Activated CD8-positive, alpha-beta T cell treated with anti-CD3 and anti-CD28 coated beads, Interleukin-2, amount 10 ng/mL, durations not matched to agents 7 days and 5 days (primary cell): Measurements from ENCODE around the gene TFAP2E. TPM values are rescaled to one million over a fixed set of nuclear protein-coding genes. Genes with fewer than 3 reads are reported as not detected.

Experiments used
- ATAC-seq: fragments of 150-1000 bp; cut with Tn5 transposase; one replicate; pipeline ENCODE4 v1.10.0; 2021; ENCODE audit warnings: moderate library complexity
- CTCF ChIA-PET: fragments of 350-600 bp; sonication (Branson Sonifier 250); formaldehyde crosslinking; loops from one replicate; lab custom pipeline; 2021; ENCODE audit warnings: antibody characterized with exemption; lab: Charles Lee
- POLR2A ChIA-PET: fragments of 350-600 bp; sonication (Branson Sonifier 250); formaldehyde crosslinking; loops from one replicate; lab custom pipeline; 2021; ENCODE audit warnings: antibody characterized with exemption; lab: Charles Lee
- DNase-seq: peaks from one replicate; pipeline ENCODE4 v3.0.0-alpha.2; 2020
- H3K27ac Mint-ChIP-seq: one replicate; pipeline ENCODE4 v1.8.0; 2021; ENCODE audit warnings: mild to moderate bottlenecking, mixed read lengths
- H3K27me3 Mint-ChIP-seq: one replicate; pipeline ENCODE4 v1.8.0; 2021; ENCODE audit warnings: low read depth, mixed read lengths
- H3K36me3 Mint-ChIP-seq: one replicate; pipeline ENCODE4 v1.8.0; 2021; ENCODE audit warnings: low read depth, mixed read lengths
- H3K4me1 Mint-ChIP-seq: one replicate; pipeline ENCODE4 v1.8.0; 2021; ENCODE audit warnings: low read depth, mixed read lengths
- H3K4me3 Mint-ChIP-seq: one replicate; pipeline ENCODE4 v1.8.0; 2021; ENCODE audit warnings: mild to moderate bottlenecking, mixed read lengths
- H3K9me3 Mint-ChIP-seq: one replicate; pipeline ENCODE4 v1.8.0; 2022; ENCODE audit warnings: mixed read lengths; ENCODE audit not compliant: insufficient read depth
- total RNA-seq, 2 experiments: library from RNA; stranded (reverse); gene quantifications; one replicate each; pipeline ENCODE4 v1.2.3, GENCODE V29; 2021

Gene TFAP2E
- total RNA-seq, 2 experiments from 2014 or later: 1.0 to 1.1 TPM

DNA sequence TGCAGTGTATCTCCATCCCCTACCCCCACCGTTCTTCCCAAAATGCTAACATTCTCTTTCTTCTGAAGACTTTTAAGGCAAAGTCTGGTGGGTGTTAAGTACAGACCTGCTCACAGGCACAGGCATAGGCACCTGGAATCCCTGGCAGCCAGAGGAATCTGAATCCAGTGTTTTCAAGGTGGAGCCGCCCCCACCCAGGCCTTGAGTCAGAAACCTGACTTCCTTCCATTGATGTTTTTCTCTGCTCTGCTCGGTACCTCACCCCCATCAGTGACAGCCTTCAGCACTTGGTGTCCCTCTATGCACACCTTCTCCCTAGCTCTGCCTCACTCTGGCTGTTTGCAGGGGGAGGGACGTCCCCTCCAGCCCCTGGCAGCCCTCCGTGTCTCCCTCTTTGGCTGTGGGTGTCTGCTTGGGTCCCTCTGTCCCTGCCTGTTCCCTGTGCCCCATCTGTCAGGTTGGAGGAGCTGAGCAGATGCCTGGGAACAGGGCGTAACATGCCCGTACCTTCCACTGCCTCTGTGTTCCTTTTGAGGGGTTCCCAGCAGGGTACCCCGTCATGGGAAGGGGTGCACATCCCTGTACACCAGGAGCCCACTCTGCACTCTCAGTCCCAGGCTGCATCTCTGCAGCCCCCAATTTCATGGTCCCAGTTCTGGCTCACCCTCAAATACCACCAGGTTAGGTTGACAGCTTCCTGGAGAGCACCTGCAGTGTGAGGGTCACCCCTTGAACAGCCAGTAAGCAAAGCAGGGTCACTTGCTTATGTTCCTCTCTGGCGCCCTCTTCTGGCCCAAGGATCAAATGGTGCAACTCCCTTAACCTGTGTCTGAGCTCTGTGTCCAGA lies 8.9 kb upstream of the TFAP2E start:
- ATAC-seq (peak; percentile 76), DNase-seq (peak; percentile 90)
- Mint-ChIP-seq H3K4me3 (no peak overlapping the region), H3K27me3 (no peaks in the 10 kb centered on the region), H3K27ac (peak overlapping the region; percentile 30), H3K36me3 (peaks cover 4% of the 10 kb centered on the region), H3K4me1 (peaks cover 26% of the 10 kb centered on the region), H3K9me3 (no peaks in the 10 kb centered on the region)
- CTCF ChIA-PET: interaction anchor here (0.6 to 5.9 kb wide), 43 partner anchors 8 to 699 kb away, joined by 3 to 192 read pairs (median 4); partner anchors contain the start of genes CLSPN and TFAP2E
- POLR2A ChIA-PET: interaction anchor here (0.5 to 1.9 kb wide), 4 partner anchors 62 to 375 kb away, joined by 3 to 7 read pairs (median 3); no protein-coding TSS in a partner anchor

DNA sequence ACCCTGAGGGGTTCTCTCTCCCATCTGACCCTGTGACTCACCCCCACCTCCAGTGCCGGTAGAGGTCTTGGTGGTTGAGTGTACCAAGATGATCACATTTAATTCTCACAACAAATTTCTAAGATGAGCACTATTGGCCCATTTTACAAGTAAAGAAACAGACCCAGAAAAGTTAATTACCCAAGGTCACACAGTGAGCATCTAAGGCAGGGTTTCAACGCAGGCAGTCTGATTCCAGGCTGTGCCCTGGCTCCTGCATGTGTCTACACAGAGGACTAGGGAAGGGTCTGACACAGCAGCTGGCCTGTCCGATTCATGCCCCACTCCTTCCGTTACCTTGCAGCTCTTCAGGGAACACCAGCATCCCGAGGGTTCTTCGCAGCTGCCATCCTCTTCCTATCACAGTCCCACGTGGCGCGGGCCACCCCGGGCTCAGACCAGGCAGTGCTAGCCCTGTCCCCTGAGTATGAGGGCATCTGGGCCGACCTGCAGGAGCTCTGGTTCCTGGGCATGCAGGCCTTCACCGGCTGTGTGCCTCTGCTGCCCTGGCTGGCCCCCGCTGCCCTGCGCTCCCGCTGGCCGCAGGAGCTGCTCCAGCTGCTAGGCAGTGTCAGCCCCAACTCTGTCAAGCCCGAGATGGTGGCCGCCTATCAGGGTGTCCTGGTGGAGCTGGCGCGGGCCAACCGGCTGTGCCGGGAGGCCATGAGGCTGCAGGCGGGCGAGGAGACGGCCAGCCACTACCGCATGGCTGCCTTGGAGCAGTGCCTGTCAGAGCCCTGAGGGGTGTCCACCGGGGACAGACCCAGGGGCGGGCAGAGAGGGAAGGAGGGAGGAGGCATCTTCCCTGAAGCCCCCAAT lies 8.0 kb upstream of the TFAP2E start:
- H3K4me3 Mint-ChIP-seq: no peak overlapping the region
- H3K27me3 Mint-ChIP-seq: no peaks in the 10 kb centered on the region
- ATAC-seq (no peak), DNase-seq (no peak)
- peaks cover 27% of the 10 kb centered on the region for H3K4me1 Mint-ChIP-seq
- H3K9me3 Mint-ChIP-seq: no peaks in the 10 kb centered on the region
- H3K36me3 Mint-ChIP-seq: peaks cover 4% of the 10 kb centered on the region
- CTCF ChIA-PET: interaction anchor here (0.6 to 5.9 kb wide), 43 partner anchors 8 to 700 kb away, joined by 3 to 192 read pairs (median 4); partner anchors contain the start of genes CLSPN and TFAP2E
- POLR2A ChIA-PET: interaction anchor here (0.5 to 1.9 kb wide), 3 partner anchors 63 to 114 kb away, joined by 3 to 7 read pairs (median 3); no protein-coding TSS in a partner anchor
- no peak overlapping the region for H3K27ac Mint-ChIP-seq

DNA sequence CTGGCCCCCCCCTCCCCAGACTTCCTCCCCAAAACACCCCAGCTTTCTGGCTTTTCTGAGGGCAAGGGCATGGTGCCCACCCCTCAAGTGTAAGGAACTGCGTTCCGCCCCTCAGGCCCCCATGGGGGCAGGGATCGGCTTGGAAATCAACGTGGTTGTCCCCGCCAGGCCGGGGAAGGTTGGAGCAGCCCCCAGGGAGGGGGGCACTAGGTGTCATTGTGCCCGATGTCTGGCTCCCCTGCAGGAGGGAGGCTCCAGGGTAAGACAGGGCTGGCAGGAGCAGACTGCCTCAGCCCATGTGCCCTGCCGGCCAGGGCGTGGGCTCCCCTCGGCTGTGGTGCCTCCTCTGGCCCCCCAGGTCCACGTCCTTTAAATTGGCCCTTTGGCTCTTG lies 7.4 kb upstream of the TFAP2E start:
- Mint-ChIP-seq H3K4me3 (no peak overlapping the region), H3K27me3 (peaks cover 3% of the 10 kb centered on the region), H3K4me1 (peaks cover 27% of the 10 kb centered on the region), H3K36me3 (peaks cover 4% of the 10 kb centered on the region), H3K27ac (no peak overlapping the region), H3K9me3 (no peaks in the 10 kb centered on the region)
- ATAC-seq: no peak
- ChIA-PET POLR2A (interaction anchor here (1.9 kb wide), 1 partner anchor 114 kb away, joined by 7 read pairs; no protein-coding TSS in a partner anchor), CTCF (interaction anchor here (1.1 to 5.9 kb wide), 10 partner anchors 13 to 166 kb away, joined by 5 to 192 read pairs (median 8); no protein-coding TSS in a partner anchor)
- no peak for DNase-seq

DNA sequence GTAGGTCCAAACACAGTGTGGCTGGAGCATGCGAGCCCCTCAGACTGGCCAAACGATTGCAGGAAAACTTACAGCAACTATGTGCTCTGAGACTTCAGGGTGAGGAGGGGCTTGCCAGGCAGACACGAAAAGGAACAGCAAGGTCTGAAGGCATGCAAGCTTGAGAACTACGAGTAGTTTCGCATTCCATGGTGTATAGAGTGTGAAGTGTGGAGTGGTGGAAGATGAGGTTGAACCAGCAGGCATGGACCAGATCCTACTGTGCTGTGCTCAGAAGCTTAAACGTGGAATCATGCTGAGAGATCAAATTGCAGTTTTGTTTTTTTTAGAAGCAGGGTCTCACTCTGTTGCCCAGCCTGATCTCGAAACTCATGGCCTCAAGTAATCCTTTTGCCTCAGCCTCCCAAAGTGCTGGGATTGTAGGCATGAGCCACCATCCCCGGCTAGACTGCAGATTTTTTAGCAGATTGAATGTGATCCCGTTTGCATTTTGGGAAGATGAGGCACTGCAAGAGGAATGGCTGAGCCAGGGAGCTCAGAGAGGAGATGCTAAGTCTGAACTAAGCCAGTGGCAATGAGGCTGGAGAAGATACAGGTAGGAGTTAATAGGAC lies 5.1 kb upstream of the TFAP2E start:
- ChIA-PET POLR2A (interaction anchor here (1.1 to 1.6 kb wide), 2 partner anchors 10 to 49 kb away, joined by 3 to 5 read pairs; no protein-coding TSS in a partner anchor), CTCF (interaction anchor here (0.8 to 5.9 kb wide), 25 partner anchors 8 to 215 kb away, joined by 3 to 192 read pairs (median 5); partner anchors contain the start of gene CLSPN)
- Mint-ChIP-seq H3K9me3 (no peaks in the 10 kb centered on the region), H3K36me3 (peaks cover 4% of the 10 kb centered on the region), H3K4me1 (peaks cover 21% of the 10 kb centered on the region), H3K27ac (no peak overlapping the region), H3K4me3 (no peak overlapping the region), H3K27me3 (peaks cover 21% of the 10 kb centered on the region)
- ATAC-seq (no peak), DNase-seq (no peak)

DNA sequence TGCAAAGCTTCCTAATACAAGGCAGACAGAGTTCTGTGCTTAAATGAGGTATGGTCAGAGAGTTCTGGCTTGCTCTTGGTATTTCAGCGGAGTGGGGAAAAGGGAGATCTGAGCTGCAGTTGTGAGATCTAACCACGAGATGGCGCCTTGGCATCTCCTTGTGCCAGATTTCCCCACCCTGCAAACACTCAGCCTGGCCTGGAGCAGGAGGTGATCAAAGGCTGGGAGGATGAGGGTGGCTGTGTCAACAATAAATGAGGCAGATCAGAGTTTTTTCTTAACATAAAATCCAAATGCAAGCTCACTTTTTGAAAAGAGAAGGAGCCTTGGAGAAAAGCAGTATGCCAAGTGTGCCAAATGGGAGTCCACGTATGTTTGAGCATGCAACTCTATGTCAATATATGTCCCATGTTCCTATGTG lies 4.1 kb upstream of the TFAP2E start:
- Mint-ChIP-seq H3K9me3 (no peaks in the 10 kb centered on the region), H3K36me3 (peaks cover 2% of the 10 kb centered on the region), H3K4me3 (no peak overlapping the region), H3K4me1 (peaks cover 16% of the 10 kb centered on the region), H3K27ac (no peak overlapping the region), H3K27me3 (peaks cover 21% of the 10 kb centered on the region)
- ChIA-PET CTCF (interaction anchor here (0.7 to 5.9 kb wide), 42 partner anchors 9 to 215 kb away, joined by 3 to 192 read pairs (median 4); partner anchors contain the start of gene CLSPN), POLR2A (interaction anchor here (1.1 to 1.6 kb wide), 2 partner anchors 9 to 48 kb away, joined by 3 to 5 read pairs; no protein-coding TSS in a partner anchor)
- peak; percentile 65 for ATAC-seq
- DNase-seq: peak; percentile 82

DNA sequence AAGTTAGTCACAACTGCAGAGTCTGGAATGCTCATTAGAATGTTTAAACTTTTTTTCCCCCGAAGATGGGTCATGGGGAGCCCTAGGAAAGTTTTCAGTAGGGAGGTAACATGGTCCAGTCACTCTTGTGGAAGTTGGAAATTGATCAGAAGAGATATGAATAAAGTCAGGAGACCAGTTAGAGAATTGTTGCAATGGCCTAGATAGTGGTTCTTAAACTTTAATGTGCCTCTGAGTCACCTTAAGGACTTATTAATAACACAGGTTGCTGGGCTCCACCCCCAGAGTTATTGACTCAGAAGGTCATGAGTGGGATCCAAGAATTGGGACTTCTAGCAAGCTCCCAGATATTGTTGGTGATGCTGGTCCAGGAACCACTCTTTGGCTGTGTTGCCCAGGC lies 3.2 kb upstream of the TFAP2E start:
- Mint-ChIP-seq H3K36me3 (no peaks in the 10 kb centered on the region), H3K4me3 (no peak overlapping the region), H3K27me3 (peaks cover 21% of the 10 kb centered on the region), H3K27ac (no peak overlapping the region), H3K4me1 (peaks cover 12% of the 10 kb centered on the region), H3K9me3 (no peaks in the 10 kb centered on the region)
- ChIA-PET POLR2A (interaction anchor here (0.7 kb wide), 1 partner anchor 199 kb away, joined by 4 read pairs; no protein-coding TSS in a partner anchor), CTCF (interaction anchor here (1.0 to 4.0 kb wide), 4 partner anchors 117 to 176 kb away, joined by 3 to 46 read pairs (median 12); no protein-coding TSS in a partner anchor)
- no peak for ATAC-seq
- DNase-seq: no peak

DNA sequence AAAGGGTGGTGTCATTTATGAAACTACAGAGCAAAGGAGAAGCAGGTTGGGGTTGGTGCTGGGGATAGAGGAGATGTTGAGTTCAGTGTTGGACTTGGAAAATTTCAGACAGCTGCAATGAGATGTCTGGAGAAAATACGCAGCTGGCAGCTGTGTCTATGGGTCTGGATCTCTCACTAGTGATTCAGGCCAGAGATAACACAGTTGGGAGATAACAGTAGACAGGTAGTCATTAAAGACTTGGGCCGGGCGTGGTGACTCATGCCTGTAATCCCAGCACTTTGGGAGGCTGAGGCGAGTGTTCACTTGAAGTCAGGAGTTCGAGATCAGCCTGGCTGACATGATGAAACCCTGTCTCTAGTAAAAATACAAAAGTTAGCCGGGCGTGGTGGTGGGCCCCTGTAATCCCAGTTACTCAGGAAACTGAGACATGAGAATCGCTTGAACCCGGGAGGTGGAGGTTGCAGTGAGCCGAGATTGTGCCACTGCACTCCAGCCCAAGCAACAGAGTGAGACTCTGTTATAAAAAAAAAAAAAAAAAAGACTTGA lies 2.5 kb upstream of the TFAP2E start:
- ChIA-PET CTCF (interaction anchor here (1.0 to 4.0 kb wide), 7 partner anchors 99 to 205 kb away, joined by 3 to 46 read pairs (median 4); no protein-coding TSS in a partner anchor), POLR2A (interaction anchor here (0.6 to 2.2 kb wide), 2 partner anchors 13 to 141 kb away, joined by 3 to 8 read pairs; partner anchors contain the start of genes KIAA0319L and NCDN)
- H3K36me3 Mint-ChIP-seq: peaks cover 4% of the 10 kb centered on the region
- no peak overlapping the region for H3K4me3 Mint-ChIP-seq
- peaks cover 18% of the 10 kb centered on the region for H3K4me1 Mint-ChIP-seq
- no peaks in the 10 kb centered on the region for H3K9me3 Mint-ChIP-seq
- H3K27ac Mint-ChIP-seq: no peak overlapping the region
- no peak for ATAC-seq
- peaks cover 21% of the 10 kb centered on the region for H3K27me3 Mint-ChIP-seq
- no peak for DNase-seq

DNA sequence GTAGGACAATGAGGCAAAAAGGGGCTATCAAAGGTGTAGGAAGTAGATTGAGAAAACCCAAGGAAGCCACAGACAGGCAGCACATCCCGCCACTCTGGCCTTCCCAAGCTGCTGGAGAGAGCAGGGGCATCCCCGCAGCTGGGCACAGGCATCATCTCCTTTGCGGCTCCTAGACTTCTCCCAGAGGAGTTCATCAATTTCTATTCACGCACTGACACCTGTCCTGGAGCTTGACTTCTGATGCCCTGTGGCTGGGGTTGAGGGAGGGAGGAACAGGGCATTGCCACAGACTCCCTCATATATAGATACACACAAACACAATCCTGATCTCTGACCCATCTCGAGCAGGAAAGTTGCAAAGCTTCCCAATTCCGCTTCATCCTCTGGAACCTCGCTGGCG lies 1.9 kb upstream of the TFAP2E start:
- ChIA-PET POLR2A (interaction anchor here (0.6 to 2.2 kb wide), 2 partner anchors 14 to 140 kb away, joined by 3 to 8 read pairs; partner anchors contain the start of genes KIAA0319L and NCDN), CTCF (interaction anchor here (1.0 to 4.0 kb wide), 7 partner anchors 99 to 204 kb away, joined by 3 to 46 read pairs (median 4); no protein-coding TSS in a partner anchor)
- H3K9me3 Mint-ChIP-seq: no peaks in the 10 kb centered on the region
- H3K36me3 Mint-ChIP-seq: peaks cover 4% of the 10 kb centered on the region
- no peak for DNase-seq
- no peak overlapping the region for H3K27ac Mint-ChIP-seq
- ATAC-seq: no peak
- H3K27me3 Mint-ChIP-seq: peaks cover 21% of the 10 kb centered on the region
- peaks cover 24% of the 10 kb centered on the region for H3K4me1 Mint-ChIP-seq
- H3K4me3 Mint-ChIP-seq: no peak overlapping the region

DNA sequence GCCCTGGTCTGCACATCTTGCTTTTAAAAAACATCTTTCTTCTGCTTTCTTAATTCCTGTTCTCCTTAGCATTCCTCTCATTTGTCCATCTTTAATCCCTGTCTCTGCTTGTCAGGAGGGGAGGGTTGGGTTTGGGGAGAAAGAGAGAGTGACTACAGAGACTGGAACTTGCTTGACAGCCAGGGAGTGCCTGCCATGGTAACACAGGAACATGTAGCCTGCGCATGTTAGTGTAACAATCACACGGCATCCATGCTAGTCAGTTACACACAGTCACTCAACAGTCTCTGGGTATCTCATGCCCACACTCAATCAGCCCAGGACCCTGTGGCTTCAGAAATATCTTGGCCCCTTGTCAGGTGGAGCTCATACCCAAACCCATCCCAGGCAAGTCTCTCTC lies 818 bp upstream of the TFAP2E start:
- Mint-ChIP-seq H3K36me3 (peaks cover 6% of the 10 kb centered on the region), H3K9me3 (no peaks in the 10 kb centered on the region), H3K27me3 (peaks cover 23% of the 10 kb centered on the region), H3K4me1 (peaks cover 29% of the 10 kb centered on the region), H3K4me3 (no peak overlapping the region), H3K27ac (no peak overlapping the region)
- no peak for DNase-seq
- ChIA-PET POLR2A (interaction anchor here (2.2 kb wide), 1 partner anchor 15 kb away, joined by 8 read pairs; the partner anchor contains the start of genes KIAA0319L and NCDN), CTCF (interaction anchor here (1.0 to 4.0 kb wide), 4 partner anchors 8 to 154 kb away, joined by 3 to 46 read pairs (median 13); no protein-coding TSS in a partner anchor)
- no peak for ATAC-seq

DNA sequence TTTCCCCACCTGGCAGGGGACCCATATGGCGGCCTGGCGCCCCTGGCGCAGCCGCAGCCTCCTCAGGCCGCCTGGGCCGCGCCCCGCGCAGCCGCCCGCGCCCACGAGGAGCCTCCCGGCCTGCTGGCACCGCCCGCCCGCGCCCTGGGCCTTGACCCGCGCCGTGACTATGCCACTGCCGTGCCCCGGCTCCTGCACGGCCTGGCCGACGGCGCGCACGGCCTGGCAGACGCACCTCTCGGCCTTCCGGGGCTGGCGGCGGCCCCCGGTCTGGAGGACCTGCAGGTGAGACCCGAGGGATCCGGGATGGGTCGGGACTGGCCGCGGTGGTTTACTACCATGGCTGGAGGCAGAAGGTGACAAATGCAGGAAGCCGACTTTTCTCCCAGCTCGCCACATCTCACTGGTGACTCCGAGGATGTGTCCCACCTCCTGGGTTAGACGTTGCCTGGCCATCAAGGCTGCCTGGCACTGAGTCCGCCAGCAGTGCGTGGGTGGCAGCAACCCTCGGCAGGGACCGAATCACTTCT lies 1.1 kb downstream of the TFAP2E start:
- ATAC-seq: no peak
- Mint-ChIP-seq H3K27me3 (peaks cover 23% of the 10 kb centered on the region), H3K36me3 (peaks cover 10% of the 10 kb centered on the region), H3K9me3 (no peaks in the 10 kb centered on the region), H3K27ac (no peak overlapping the region), H3K4me1 (peaks cover 40% of the 10 kb centered on the region), H3K4me3 (no peak overlapping the region)
- ChIA-PET POLR2A (no interaction called here), CTCF (no interaction called here)
- DNase-seq: no peak
